ENCODE results near the gene OBSCN. TPM values are rescaled to one million over a fixed set of nuclear protein-coding genes. Genes with fewer than 3 reads are reported as not detected.

The OBSCN gene
- total RNA-seq, 1 experiment from 2014 or later = 33.3 TPM

DNA sequence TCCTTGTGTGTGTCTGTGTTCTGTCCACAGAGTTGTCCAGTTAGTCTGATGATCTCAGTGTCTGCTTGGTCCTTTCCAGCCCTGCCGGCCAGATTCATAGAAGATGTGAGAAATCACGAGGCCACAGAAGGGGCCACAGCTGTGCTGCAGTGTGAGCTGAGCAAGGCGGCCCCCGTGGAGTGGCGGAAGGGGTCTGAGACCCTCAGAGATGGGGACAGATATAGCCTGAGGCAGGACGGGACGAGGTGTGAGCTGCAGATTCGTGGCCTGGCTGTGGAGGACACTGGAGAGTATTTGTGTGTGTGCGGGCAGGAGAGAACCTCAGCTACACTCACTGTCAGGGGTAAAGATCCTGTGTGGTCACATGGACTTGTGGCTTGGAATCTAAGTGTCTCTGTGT is 95.8 kb downstream of the OBSCN start:
- WGBS (ENCODE audit: extremely low coverage, insufficient read length, low lambda C conversion rate) = no CpG with 5 or more reads among the region's 9 CpGs

More for the DNA sequence above, 95.8 kb downstream of the OBSCN start:
- Histone ChIP-seq H2BK20ac (ENCODE audit: low read depth, low read length, poor library complexity, severe bottlenecking) (no peak overlapping the region), H4K20me1 (ENCODE audit: control insufficient read depth, insufficient read depth, insufficient read length) (no peaks in the 10 kb centered on the region), H3K9me3 (ENCODE audit: control insufficient read depth, low read depth, low read length) (peaks cover 17% of the 10 kb centered on the region), H3T11ph (ENCODE audit: low read length) (no peak overlapping the region), H4K8ac (replicated peaks; ENCODE audit: insufficient read length, low read depth, low read length) (no peak overlapping the region), H2BK12ac (ENCODE audit: insufficient read length, low read depth, low read length) (no peak overlapping the region), H2BK120ac (ENCODE audit: low read depth, low read length, poor library complexity, severe bottlenecking) (no peak overlapping the region), H2AK5ac (ENCODE audit: insufficient read length, low read length) (no peak overlapping the region), H3K4me2 (ENCODE audit: insufficient read depth, insufficient read length, low read length) (no peak overlapping the region), H3K23ac (ENCODE audit: insufficient read length, low read depth, low read length) (no peak overlapping the region), H2AFZ (ENCODE audit: low read length) (no peak overlapping the region), H3K79me1 (ENCODE audit: insufficient read depth, low read depth, low read length, poor library complexity, severe bottlenecking) (no peaks in the 10 kb centered on the region), H3K14ac (ENCODE audit: insufficient read depth, low read length) (no peak overlapping the region), H3K27me3 (ENCODE audit: insufficient read depth, low read length) (no peaks in the 10 kb centered on the region), H3K4ac (ENCODE audit: low read depth, low read length) (no peak overlapping the region), H3K4me1 (ENCODE audit: insufficient read depth, low read length) (no peaks in the 10 kb centered on the region), H3K56ac (ENCODE audit: insufficient read length, low read depth, low read length) (no peak overlapping the region), H3K18ac (ENCODE audit: insufficient read length, low read depth, low read length) (no peak overlapping the region), H3K27ac (ENCODE audit: insufficient read length, low read depth, low read length) (no peak overlapping the region), H4K5ac (ENCODE audit: insufficient read length, low read depth, low read length) (no peak overlapping the region), H3K9ac (ENCODE audit: extremely low read depth, insufficient read length, low read length) (no peak overlapping the region), H2BK15ac (ENCODE audit: low read depth, low read length) (no peak overlapping the region), H3K79me2 (ENCODE audit: insufficient read depth, low read length) (no peaks in the 10 kb centered on the region), H3K23me2 (ENCODE audit: insufficient read length, low read depth, low read length, poor library complexity, severe bottlenecking) (no peaks in the 10 kb centered on the region), H2BK5ac (ENCODE audit: insufficient read length, low read length) (no peak overlapping the region), H4K91ac (ENCODE audit: insufficient read length, low read depth, low read length) (no peak overlapping the region)
- Mint-ChIP-seq H3K27me3 (ENCODE audit: low read depth) (peaks cover 13% of the 10 kb centered on the region), H3K36me3 (ENCODE audit: insufficient read depth in 1 of 3, low read depth in 3 of 3) (peaks cover 58 to 71% (median 64%) of the 10 kb centered on the region in 3 experiments), H3K4me3 (no peak overlapping the region; a peak in 1 of 5 replicates), H3K4me1 (no peaks in the 10 kb centered on the region), H3K27ac (no peak overlapping the region), H3K9me3 (peaks cover 41 to 56% of the 10 kb centered on the region in 2 experiments)
- TF ChIP-seq, protein P1, sequence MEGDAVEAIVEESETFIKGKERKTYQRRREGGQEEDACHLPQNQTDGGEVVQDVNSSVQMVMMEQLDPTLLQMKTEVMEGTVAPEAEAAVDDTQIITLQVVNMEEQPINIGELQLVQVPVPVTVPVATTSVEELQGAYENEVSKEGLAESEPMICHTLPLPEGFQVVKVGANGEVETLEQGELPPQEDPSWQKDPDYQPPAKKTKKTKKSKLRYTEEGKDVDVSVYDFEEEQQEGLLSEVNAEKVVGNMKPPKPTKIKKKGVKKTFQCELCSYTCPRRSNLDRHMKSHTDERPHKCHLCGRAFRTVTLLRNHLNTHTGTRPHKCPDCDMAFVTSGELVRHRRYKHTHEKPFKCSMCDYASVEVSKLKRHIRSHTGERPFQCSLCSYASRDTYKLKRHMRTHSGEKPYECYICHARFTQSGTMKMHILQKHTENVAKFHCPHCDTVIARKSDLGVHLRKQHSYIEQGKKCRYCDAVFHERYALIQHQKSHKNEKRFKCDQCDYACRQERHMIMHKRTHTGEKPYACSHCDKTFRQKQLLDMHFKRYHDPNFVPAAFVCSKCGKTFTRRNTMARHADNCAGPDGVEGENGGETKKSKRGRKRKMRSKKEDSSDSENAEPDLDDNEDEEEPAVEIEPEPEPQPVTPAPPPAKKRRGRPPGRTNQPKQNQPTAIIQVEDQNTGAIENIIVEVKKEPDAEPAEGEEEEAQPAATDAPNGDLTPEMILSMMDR (conservative IDR thresholded peaks at IDR 0.05) = no peak
- no peak for DNase-seq

Data from H9 (cell line).